HG03280 (cell line): ENCODE measurements around the gene TRAK1.

Experiments used
- ATAC-seq: cut with Tn5 transposase; IDR thresholded peaks from one replicate; pipeline ENCODE4 v1.9.1; 2021; ENCODE audit warnings: mild to moderate bottlenecking, moderate library complexity; ENCODE audit not compliant: unreplicated experiment

The TRAK1 gene

GRCh38 chr3:42122261-42123011, 31.3 kb downstream of the TRAK1 start:
- ATAC-seq = peak; percentile 29

- ATAC-seq = peak; percentile 39
Measured at GRCh38 chr3:42123012-42123581, 31.9 kb downstream of the TRAK1 start.

GRCh38 chr3:42123824-42124658, 32.9 kb downstream of the TRAK1 start:
- no peak for ATAC-seq

GRCh38 chr3:42127226-42127625, 36.1 kb downstream of the TRAK1 start:
- ATAC-seq = no peak

- no peak for ATAC-seq
Measured at GRCh38 chr3:42128526-42128925, 37.4 kb downstream of the TRAK1 start.

- ATAC-seq = no peak
Measured at GRCh38 chr3:42129014-42129953, 38.1 kb downstream of the TRAK1 start.

- no peak for ATAC-seq
Measured at GRCh38 chr3:42130007-42130328, 38.8 kb downstream of the TRAK1 start.

- ATAC-seq = no peak
Measured at GRCh38 chr3:42130329-42131070, 39.3 kb downstream of the TRAK1 start.

GRCh38 chr3:42133500-42134298, 42.5 kb downstream of the TRAK1 start:
- no peak for ATAC-seq

- ATAC-seq = no peak
Measured at GRCh38 chr3:42134867-42135464, 43.8 kb downstream of the TRAK1 start.

GRCh38 chr3:42139621-42140453, 48.7 kb downstream of the TRAK1 start:
- no peak for ATAC-seq

GRCh38 chr3:42140665-42141203, 49.6 kb downstream of the TRAK1 start:
- ATAC-seq = no peak

GRCh38 chr3:42143440-42143839, 52.3 kb downstream of the TRAK1 start:
- ATAC-seq = no peak

- ATAC-seq = no peak
Measured at GRCh38 chr3:42144209-42144608, 53.1 kb downstream of the TRAK1 start.

GRCh38 chr3:42148086-42148848, 57.1 kb downstream of the TRAK1 start:
- no peak for ATAC-seq

GRCh38 chr3:42148982-42149432, 57.9 kb downstream of the TRAK1 start:
- ATAC-seq = no peak

GRCh38 chr3:42149532-42149931, 58.4 kb downstream of the TRAK1 start:
- no peak for ATAC-seq
